Central memory CD4-positive, alpha-beta T cell (primary cell): ENCODE measurements around the gene KCNT2.
"Not testable (repeated sequence)": the region's sequence is repeated elsewhere in the genome, so short reads cannot be mapped to it uniquely, and the experiment has no call there.

Experiments used
- DNase-seq: peaks from one replicate; pipeline ENCODE4 v3.0.0; 2022
- total RNA-seq, 3 experiments: gene quantifications; one replicate each; lab custom pipeline; 2026; lab: John Stamatoyannopoulos, UW

The KCNT2 gene
- total RNA-seq, result 0 reads per million in 3 experiments

DNA sequence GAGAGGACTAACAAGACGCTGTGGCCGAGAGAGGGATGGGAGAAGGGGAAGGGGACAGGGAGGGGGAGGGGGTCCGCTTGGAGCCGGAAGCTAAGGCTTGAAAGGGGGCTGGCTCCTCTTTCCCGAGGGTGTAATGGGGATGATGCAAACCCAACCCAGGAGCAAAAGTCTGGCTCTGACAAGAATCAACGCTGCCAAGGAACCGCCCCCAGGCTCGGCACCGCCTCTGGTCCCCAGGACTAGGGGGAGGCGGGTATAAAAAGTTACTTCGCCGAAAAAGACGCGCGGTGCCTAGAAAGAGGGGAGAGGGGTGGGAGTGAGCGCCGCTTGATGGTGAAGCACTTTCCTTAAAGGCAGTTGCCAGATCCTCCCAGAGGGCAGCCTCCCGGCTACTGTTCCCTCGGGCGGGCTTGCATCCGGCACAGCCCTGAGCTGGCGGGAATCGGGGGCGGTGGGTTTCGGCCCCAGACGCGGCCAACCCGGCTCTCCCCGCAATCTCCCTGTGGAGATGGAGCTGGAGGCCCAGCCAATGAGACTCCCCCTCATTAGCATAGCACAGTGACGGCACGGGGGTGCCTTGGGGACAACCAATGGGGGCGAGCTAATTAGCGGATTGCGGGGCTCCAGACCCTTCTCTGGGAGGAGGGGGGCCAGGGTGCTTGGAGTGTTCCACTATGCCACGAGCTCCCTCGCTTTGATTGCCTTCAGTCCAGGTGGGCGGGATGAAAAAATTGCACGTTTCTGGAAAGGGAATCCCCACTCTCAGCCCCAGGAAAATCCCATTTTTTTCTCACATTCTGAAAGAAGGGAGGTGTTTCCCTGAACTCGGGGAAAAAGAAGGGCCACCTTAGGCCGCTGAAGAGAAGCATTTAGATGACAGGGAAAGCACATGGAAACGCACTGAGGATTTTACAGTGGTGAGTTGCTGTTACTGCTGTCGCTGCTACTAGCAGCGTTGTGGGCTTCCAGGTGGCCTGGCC lies at the start of gene KCNT2:
Gene KCNT2 (minus strand): TSS at position 51 of the 980 bp plus-strand sequence. CDS start 131 bp downstream, outside the sequence.
- DNase-seq, result no peak

DNA sequence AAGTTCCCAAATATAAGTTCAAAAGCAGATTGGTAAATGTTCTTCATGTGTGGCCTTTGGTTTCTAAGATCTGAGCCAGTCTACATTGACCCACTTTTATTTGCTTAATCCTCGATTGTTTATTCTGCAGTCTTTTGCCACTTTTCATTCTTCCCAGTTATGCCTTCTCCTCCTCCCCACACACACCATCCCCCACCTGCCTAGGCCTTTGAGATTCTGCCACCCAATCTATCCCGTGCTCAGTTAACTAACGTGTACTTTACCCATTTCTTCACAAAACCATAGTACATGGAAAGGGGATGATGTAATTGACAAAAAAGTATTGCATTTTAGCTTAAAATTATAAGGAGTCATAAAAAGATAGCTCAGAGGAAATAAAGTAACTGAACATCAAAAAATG lies 47.3 kb upstream of the KCNT2 start:
- no peak for DNase-seq

DNA sequence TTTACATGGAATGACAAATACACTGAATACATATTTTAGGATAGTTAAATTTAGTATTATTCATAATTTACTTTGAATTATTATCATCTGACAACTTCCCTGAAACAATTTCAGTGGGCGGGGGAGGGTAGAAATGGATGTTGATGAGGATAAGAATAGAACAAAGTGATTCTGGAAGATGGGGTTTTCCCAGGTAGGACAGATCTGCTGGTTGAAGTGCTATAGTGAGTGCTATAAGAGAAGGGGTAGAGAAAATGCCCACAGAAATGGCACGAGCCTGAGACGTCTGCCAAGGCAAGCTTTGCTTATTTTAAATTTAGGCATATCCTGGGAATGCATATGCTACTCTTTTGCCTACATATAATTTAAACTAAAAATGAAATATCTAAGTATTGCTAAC lies 46.8 kb upstream of the KCNT2 start:
- DNase-seq, result no peak

DNA sequence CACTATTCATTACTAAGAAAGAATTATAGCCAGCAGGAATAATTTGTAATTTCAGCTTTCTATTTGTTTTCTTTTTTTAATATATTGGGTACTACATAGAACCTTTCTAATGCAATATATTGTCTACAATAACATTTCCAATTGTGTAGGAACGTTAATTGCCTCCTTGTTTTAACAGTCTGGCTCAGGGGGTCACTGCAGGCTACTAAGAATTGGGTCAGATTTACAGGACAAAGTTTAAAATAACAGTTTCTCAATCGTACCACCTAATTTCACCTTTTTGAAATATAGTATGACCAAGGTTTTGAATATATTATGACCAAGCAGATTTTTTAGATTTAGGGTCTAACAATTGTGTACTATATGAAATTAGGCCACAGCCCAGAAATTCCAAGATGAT lies 46.0 kb upstream of the KCNT2 start:
- no peak for DNase-seq

DNA sequence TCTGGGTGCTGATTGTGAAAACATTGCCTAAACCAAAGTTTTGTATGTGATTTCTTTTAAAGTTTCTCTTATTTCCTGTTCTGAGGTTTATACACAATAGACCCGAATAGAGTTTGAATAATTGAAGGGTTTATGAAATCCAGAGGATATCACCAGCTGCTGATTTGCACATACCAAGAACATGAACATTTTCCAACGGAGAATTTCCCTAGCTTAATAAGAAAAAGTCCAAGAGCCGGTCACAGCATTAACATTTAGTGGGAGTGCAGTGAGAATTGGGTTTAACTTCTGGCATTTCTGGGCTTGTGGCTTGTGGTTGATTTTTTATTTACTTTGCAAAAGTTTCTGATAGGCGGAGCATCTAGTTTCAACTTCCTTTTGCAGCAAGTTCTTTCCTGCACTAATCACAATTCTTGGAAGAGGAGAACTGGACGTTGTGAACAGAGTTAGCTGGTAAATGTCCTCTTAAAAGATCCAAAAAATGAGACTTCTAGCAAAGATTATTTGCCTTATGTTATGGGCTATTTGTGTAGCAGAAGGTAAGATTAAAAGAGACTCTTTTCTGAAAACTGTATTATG lies 43.5 kb upstream of the KCNT2 start, which contains the start of gene CFH:
Gene CFH (plus strand): TSS at position 407 of the 579 bp plus-strand sequence. CDS start 75 bp downstream, at position 482.
- peak; percentile 8 for DNase-seq

DNA sequence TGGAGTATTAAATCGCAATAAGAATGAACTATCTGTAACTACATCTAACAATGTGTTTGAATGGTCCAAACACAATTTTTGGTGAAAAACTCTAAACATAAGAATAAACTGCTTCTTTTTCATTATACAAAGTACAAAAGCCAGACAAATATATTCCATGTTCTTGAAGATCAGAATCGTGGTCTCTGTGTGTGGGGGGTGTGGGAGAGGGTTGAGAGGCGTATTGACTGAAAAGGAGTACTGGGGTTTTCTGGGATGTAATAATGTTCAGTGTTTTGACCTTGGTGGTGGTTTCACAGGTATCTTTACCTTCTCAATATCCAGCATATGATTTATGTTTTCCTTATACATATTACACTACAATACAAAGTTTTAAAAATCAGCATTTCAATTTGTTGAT lies 42.8 kb upstream of the KCNT2 start:
- DNase-seq, result no peak

DNA sequence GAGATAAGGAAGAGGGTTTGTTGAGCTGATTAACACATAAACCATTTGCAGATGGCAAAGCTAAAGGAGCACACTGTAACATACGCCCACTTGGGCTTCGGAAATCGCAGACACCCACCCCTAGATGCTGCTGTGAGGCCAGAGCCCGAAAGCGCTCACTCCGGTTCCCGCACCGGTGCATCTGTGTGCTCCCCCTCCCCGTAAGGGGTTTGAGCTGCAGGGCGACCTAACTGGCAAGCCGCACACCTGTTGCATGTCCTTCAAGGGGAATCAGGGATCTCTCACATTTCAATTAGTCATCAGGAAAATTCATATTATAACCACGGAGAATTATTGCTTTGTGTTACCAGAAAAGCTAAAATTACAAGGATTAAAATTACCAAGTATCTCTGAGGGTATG lies 42.2 kb upstream of the KCNT2 start:
- no peak for DNase-seq

DNA sequence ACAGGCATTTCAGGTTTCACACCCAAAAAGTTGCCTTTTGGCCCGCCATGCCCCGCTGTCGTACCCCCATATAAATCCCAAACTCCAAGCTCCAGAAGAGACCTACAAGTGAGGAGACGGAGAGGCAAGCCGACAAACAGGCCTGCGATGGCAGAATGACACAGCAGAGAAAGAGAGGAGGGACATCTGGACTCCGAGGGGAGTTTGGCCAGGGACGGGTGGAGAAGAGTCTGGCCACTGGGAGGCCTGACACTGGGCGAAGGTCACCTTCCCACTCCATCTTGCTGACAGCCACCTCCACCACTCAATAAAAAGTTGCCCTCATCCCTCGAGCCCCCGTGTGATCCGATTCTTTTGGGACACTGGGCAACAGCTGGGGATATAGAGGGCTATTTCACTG lies 41.8 kb upstream of the KCNT2 start:
- no peak for DNase-seq

DNA sequence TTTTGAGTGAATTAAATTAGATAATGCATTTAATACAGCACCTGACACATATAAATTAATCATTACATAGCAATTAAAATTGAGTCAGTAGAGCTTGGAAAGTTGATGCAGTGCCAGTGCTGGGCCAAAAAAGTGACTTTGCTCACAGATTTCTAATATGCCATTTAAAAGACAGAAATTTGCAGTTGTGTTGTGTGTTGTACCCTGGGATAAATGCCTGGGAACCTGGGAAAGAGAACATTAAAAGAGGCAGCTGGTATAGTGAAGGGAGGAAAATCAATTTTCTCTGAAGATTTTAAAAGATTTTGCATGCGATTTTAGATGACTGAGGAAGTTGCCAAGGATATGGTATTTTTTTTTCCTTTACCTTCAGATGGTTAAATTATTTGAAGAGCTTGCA lies 32.7 kb upstream of the KCNT2 start:
- no peak for DNase-seq

DNA sequence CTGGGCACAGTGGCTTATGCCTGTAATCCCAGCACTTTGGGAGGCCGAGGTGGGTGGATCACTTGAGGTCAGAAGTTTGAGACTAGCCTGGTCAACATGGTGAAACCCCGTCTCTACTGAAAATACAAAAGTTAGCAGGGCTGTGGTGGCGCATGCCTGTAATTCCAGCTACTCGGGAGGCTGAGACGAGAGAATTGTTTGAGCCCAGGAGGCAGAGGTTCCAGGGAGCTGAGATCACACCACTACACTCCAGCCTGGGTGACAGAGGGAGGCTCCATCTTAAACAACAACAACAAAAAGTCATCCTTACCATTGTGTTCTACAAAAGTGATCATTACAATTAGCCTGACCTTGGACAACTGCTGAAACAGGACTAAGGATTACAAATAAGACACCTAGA lies 31.1 kb upstream of the KCNT2 start:
- not testable (repeated sequence) for DNase-seq

DNA sequence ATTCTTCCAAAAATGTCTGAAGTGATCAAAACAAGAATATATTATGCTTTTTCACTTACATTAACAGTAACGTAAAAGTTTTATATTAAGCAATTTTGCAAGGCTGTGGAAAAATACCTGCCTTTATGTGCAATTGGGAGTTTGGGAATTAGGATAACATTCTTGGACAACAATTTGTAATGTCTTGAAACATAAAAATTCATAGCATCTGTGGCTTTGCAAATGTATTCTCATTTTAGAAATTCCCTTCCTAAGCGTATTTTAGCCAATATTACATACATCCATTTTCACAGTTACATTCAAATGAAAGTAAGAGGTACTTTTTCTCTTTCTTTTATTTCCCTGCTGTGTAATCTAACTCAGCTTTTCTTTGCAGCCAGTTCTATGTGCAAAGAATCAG lies 30.2 kb upstream of the KCNT2 start:
- DNase-seq, result no peak

DNA sequence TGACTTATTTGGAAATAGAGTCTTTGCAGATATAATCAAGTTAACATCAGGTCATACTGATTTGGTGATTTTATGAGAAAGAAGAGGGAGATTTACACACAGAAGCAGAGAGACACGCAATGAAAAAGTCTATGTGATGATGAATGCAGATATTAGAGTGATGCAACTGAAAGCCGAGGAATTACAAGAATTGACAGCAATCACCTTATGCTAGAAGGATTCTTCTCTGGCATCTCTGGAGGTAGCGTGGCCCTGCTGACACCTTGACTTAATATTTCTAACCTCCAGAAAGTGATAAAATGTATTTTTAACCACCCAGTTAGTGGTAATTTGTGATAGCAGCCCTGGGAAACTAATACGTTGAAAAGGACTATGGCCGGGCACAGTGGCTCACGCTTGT lies 29.4 kb upstream of the KCNT2 start:
- no peak for DNase-seq

DNA sequence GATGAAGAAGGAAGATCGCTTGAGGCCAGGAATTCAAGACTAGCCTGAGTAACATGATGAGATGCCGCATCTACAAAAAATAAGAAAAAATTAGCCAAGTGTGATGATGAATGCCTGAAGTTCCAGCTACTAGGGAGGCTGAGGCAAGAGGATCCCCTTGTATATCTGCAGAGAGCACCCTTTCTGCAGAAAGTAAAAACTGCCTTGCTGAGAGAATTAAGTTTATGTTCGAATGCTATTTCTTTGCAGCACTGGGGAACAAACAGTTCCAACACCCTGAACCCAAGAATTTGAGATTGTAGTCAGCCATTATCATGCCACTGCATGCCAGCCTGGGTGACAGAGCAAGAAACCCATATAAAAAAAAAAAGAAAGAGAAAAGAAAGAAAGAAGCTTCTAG lies 20.6 kb upstream of the KCNT2 start:
- DNase-seq, result no peak

DNA sequence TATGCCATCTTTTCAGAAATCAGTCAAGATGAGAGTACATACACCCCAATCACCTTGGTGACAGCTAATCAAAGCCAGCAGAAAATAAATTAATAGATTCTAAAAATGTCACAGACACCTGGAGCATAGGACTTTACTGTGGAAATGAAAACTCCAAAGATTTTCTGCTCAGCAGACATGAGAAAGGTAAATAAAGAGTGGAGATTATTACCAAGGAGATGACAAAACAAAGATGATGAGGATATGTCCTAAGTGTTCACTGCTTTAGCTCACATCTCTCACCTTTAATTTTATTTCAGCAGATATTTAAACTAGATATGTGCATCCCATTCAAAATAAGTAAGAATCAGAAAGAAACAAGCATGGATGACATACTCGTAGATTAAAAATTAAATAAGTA lies 14.8 kb upstream of the KCNT2 start:
- DNase-seq, result no peak

DNA sequence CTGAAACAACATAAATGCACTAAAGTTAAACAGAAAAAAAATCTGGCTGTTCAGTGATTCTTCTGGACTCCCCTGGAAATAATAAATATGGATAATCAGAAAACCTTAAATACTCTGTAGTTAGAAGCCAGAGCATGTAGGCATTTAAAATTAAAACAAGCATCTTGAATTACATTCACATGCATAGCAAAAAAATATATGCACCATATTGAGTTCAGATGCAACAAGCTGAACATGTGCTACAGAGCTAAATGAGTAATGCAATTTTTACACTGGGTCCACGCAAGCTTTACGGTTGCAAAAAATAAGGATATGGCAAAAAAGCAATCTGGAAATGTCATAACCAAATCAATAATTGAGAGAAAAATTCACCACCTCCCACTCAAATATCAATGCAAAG lies 11.5 kb upstream of the KCNT2 start:
- no peak for DNase-seq

DNA sequence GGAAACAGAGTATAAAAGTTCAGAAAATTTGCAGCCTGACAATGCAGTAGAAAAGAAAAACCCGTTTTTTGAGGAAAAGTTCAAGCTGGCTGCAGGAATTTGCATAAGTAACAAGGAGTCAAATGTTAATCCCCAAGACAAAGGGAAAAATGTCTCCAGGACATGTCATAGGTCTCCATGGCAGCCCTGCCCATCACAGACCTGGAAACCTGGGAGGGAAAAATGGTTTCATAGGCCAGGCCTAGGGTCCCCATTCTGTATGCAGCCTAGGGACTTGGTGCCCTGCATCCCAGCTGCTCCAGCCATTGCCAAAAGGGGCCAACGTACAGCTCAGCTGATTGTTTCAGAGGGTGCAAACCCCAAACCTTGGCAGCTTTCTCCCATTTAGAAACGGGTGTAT lies 3.6 kb upstream of the KCNT2 start:
- DNase-seq, result no peak

DNA sequence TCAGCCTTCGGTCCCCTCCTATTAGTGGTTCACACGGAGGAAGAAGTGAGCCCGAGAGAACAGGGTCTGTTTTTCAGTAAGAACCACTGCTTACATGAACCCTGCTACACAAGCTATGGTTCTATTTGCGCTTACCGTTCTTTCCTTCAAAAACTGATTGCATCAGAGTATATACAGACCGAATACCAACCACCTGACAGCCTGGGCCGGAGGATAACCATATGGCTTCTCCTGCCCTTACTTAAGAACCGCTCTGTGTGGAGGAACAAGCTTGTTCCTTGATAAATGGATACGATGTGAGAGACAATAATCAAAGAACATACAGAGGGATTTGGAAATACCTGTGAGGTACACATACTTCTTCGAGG lies 1.1 kb upstream of the KCNT2 start:
- DNase-seq, result no peak

DNA sequence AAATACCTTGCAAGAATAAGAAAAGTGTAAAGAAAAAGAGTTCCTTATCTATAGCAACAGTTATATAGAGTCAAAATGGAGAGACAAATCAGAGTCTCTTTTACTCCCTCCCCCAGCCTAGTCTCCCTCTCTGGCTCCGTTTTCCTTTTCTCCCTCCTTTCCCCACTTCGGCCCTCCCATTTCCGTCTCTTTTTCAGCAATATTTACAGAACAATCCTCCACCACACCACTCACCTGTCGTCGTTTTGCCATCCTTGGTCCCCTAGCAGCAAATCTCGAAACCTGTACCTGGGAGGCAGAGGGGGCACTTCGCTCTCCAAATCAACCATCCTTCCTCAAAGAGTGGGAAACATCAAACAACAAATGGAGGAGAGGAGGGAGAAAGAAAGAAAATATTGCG lies 259 bp downstream of the KCNT2 start:
- no peak for DNase-seq

DNA sequence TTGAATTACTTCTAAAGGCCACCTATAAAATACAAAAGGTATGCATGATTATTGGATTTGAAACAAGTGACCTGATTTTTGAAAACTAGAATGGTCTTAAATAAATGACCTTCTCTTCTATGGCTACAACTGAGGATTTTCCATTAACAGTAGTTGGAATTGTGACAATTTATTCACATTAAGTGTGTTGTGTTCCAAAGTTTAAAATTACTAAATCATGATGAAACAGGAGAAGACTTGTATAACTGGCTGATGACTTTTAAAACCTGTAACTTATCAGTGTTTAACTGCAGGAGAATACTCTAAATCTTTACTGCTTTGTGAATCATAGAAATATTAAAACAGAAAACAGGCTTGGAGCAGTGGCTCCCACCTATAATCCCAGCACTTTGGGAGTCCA lies 4.6 kb downstream of the KCNT2 start:
- DNase-seq, result no peak

DNA sequence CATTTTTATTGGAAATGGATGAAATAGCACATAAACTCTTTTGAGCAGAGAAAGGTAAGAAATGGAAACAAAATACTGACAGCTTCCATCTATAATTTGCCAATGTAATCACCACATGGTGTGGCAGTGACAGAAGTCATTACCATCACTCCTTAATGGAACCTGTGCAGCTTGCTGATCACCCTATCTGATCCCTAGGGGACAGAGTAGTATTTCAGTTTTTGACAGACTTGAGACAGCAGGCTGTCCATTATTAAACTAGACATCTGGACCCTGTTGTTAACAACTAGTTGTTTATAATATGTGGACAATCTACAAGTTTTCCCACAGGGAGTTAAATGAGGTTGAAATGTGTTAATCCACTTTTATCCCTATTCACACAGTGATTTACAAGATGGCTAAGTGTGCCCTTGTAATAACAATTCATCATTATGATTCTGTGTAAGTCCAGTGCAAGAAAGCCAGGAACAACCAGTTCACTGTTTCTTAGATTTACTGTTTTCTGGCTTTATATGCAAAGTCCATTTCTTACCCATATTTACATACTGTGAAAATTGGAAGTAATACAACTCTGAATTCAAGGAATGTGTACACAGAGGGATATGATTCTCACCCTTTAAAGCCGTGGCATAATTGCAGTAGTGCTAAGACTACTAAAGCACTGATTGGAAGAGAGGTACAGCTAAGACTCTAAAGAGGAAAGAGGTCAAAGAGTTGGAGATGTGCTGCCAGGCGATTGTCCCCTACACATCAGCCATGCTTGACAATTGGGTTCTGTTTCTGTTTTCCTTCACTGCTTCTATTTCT lies 9.1 kb downstream of the KCNT2 start:
- no peak for DNase-seq

DNA sequence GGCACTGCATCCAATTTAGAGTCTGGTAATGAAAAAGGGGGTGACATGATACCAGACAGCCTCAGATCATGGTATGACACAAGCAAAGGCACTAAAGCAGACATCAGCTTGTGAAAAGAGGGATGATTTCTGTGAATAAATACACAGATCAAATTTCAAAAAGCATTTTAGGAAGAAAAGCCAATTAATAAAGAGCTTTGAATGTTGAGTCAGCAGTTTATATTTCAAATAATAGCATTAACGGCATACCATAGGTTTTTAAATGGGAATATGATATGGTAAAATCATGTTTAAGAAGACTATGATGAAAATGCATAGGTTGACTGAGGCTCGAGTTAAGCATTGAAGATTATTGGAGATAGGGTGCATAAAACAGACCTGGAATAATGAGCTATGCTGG lies 13.5 kb downstream of the KCNT2 start:
- no peak for DNase-seq

DNA sequence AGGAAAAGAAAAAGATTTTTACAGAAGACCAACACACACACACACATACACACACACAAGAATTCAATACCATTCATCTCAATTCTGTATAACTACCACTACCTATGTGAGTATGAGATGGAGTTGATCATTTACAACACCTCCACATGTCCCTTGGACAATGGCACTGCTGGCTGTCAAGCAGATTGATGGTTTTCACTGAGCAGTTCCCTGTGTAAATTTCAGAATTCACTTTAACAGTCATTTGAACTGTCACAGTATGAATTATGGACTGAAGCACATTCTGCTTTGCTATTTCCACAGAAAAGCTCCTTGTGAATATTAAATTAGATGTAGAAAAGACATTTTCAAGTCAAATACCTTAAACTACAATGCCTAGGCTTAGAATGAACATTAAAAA lies 14.3 kb downstream of the KCNT2 start:
- DNase-seq, result no peak

DNA sequence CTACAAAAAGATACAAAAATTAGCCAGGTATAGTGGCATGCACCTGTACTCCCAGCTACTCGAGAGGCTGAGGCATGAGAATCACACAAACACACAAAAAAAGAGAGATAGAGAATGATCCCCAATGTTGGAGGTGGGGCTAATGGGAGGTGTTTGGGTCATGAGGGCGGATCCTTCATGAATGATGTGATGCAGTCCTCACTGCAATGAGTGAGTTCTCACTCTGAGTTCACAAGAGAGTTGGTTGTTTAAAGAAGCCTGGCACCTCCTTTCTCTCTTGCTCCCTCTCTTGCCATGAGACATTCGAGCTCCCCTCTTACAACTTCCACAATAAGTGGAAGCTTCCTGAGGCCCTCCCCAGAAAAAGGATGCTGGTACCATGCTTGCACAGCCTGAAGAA lies 17.3 kb downstream of the KCNT2 start:
- no peak for DNase-seq
